SJSA1 (cell line): ENCODE data around the gene FRMPD1. TPM values are rescaled to one million over a fixed set of nuclear protein-coding genes. Genes with fewer than 3 reads are reported as not detected.
A peak's percentile ranks its signal among the peaks of the same experiment; 100 is the strongest.
"Not testable (repeated sequence)": the region's sequence is repeated elsewhere in the genome, so short reads cannot be mapped to it uniquely, and the experiment has no call there.

ENCODE experiments used
- DNase-seq, 2 experiments: peaks; one replicate each; pipeline ENCODE4 v3.0.0-alpha.2; 2015 to 2020; ENCODE audit warnings: low spot score in 2 of 2, low read depth in 1 of 2
- H3K27ac ChIP-seq: fragments of 250-450 bp; sonication (Bioruptor Pico); 2 replicates; pipeline ENCODE4 v1.5.1; 2020; ENCODE audit warnings: mild to moderate bottlenecking, moderate library complexity
- H3K27me3 ChIP-seq: fragments of 250-450 bp; sonication (Bioruptor Pico); replicated peaks from 2 replicates; pipeline ENCODE4 v1.5.1; 2020; ENCODE audit warnings: mild to moderate bottlenecking, moderate library complexity
- H3K36me3 ChIP-seq: fragments of 250-450 bp; sonication (Bioruptor Pico); 2 replicates; pipeline ENCODE4 v1.5.1; 2020; ENCODE audit warnings: mild to moderate bottlenecking
- H3K4me1 ChIP-seq: fragments of 250-450 bp; sonication (Bioruptor Pico); replicated peaks from 2 replicates; pipeline ENCODE4 v1.6.1; 2021; ENCODE audit warnings: mild to moderate bottlenecking
- H3K4me3 ChIP-seq: fragments of 250-450 bp; sonication (Bioruptor Pico); 2 replicates; pipeline ENCODE4 v1.5.1; 2020; ENCODE audit warnings: mild to moderate bottlenecking
- H3K9me3 ChIP-seq: fragments of 250-450 bp; sonication (Bioruptor Pico); replicated peaks from 2 replicates; pipeline ENCODE4 v1.5.1; 2020; ENCODE audit warnings: mild to moderate bottlenecking
- total RNA-seq: library from RNA; depleted of rRNA; stranded (reverse); fragments of >200 nt; shearing (Covaris generic); gene quantifications from 2 replicates; pipeline ENCODE4 v1.2.3, GENCODE V29; 2014

FRMPD1 gene
- total RNA-seq, 1 experiment from 2014 or later, result not detected

DNA sequence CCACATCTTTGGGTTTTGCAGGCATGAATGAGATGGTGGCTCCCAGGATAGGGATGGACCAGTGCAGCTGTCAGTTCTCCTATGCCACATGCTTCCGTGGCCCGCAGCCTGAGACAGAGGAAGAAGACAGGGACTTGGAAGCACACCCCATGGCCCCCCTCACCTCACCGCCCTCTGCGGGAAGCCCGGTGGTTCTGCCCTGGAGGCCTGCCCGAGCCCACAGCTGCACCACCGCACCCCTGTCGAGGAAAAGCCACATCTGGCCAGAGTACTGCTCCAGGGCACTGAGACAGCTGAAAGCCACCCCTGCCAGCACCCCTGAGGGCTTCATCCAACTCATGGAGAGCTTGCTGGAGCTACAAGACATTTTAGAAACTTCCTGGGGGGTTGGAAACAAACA lies 95.2 kb downstream of the FRMPD1 start:
- DNase-seq, result no peak
- H3K36me3 ChIP-seq, result no peaks in the 10 kb centered on the region
- H3K27ac ChIP-seq, result no peak overlapping the region
- no peak overlapping the region for H3K4me3 ChIP-seq
- H3K4me1 ChIP-seq, result peaks cover 9% of the 10 kb centered on the region
- no peaks in the 10 kb centered on the region for H3K27me3 ChIP-seq
- no peaks in the 10 kb centered on the region for H3K9me3 ChIP-seq

DNA sequence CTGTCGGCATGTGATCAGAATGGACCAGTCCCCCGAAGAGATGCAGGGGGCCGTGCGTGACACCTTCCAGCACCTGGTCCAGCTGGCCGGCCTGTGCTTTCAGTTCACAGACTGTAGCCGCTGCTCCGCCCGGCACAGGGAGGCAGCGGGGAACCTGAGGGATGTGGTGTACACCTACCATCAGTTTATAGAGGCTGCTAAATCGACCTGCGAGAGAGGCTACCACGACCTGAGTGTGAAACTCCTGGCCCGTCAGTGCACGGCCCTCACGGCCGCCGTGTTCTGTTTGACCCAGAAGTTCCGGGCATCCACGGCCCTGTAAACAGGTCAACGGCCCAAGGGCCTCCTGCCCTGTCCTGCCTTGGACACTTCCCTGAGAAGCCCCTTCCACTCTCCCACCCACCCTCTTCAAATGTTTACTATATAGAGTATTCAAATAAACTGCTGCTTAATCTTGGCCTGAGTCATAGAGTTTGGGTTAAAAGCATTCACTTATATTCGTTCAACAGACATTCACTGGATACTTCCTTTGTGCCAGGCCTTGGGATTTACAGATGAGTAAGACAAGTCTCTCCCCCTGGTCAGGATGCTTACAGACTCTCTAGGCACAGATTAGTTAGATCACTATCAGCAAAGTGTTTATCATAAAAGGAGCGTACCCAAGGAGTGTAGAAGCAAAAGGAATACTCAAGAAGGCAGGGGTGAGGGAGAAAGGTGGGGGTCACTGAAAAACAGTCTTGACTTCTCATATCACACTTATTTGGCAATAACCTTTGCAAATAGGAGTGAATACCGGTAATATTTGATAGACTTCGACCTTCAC lies 95.9 kb downstream of the FRMPD1 start:
- peak in 1 of 2 experiments; percentile 41 for DNase-seq
- Histone ChIP-seq H3K4me1 (peaks cover 9% of the 10 kb centered on the region), H3K9me3 (no peaks in the 10 kb centered on the region), H3K27ac (no peak overlapping the region), H3K27me3 (no peaks in the 10 kb centered on the region), H3K36me3 (no peaks in the 10 kb centered on the region), H3K4me3 (no peak overlapping the region)

DNA sequence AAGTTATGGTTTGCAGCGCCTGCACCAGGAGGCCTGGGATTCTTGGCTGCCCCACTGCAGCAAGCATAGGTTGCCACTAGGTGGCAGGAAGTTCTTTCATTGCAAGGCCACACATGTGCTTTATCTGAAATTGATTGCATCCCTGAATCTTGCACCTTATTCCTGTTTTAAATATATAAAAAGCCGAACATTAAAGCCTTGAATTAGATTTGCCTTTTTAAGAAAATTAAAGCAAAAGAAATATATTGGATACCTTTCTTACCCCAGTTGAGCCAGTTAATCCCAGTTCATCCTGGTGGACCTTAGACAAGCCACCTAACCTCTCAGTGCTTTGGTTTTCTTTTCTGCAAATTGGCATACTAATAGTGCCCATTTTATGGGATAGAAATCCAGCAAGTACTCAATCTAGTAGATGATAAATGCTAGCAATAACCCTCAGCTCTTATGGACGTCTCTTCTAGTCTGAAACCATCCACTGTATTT lies 96.6 kb downstream of the FRMPD1 start:
- H3K9me3 ChIP-seq, result no peaks in the 10 kb centered on the region
- H3K27ac ChIP-seq, result no peak overlapping the region
- H3K27me3 ChIP-seq, result no peaks in the 10 kb centered on the region
- H3K4me1 ChIP-seq, result peaks cover 9% of the 10 kb centered on the region
- DNase-seq, result no peak
- H3K36me3 ChIP-seq, result no peaks in the 10 kb centered on the region
- no peak overlapping the region for H3K4me3 ChIP-seq

DNA sequence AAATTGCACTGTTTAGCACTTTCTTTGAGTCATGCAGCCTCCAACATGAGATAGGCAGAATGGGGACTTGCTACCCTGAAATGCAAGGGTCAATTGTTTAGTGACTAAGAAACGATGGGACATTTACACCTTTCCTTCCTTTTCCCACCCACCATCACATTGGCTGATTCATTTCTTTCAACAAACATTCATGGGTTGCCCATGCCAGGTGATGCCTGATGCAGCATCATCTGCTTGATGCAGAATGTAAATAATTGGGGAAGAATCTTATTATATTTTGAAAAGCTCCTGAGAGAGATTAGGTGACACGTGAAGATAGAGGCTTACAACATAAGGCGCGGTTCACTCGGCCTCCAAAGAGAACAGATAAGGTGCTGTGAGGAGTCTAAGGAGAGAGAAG lies 98.4 kb downstream of the FRMPD1 start:
- no peak for DNase-seq
- Histone ChIP-seq H3K27ac (no peak overlapping the region), H3K27me3 (no peaks in the 10 kb centered on the region), H3K9me3 (no peaks in the 10 kb centered on the region), H3K4me1 (peaks cover 9% of the 10 kb centered on the region), H3K4me3 (no peak overlapping the region), H3K36me3 (no peaks in the 10 kb centered on the region)

DNA sequence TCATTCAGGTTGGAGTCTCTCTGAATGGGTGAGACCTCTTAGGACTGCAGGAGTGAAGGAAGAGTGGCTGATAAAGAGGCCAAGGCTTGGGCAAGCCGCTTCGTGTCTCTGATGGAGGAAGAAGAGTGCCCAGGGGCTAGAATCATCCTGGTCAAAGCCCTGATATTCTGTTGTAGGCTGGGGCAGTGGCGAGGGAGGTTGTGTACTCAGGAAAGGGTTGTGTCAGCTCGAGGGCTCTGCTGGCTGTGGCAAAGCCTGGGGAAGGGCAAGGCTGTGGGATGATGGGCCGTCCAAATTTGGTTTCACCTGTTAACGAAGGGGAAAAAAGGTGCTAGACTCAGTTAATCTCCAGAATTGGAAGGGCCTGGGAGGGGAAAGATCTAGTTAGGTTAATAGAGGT lies 100.4 kb downstream of the FRMPD1 start:
- no peak overlapping the region for H3K4me3 ChIP-seq
- no peak overlapping the region for H3K27ac ChIP-seq
- no peak for DNase-seq
- peaks cover 9% of the 10 kb centered on the region for H3K4me1 ChIP-seq
- H3K9me3 ChIP-seq, result no peaks in the 10 kb centered on the region
- no peaks in the 10 kb centered on the region for H3K36me3 ChIP-seq
- no peaks in the 10 kb centered on the region for H3K27me3 ChIP-seq

DNA sequence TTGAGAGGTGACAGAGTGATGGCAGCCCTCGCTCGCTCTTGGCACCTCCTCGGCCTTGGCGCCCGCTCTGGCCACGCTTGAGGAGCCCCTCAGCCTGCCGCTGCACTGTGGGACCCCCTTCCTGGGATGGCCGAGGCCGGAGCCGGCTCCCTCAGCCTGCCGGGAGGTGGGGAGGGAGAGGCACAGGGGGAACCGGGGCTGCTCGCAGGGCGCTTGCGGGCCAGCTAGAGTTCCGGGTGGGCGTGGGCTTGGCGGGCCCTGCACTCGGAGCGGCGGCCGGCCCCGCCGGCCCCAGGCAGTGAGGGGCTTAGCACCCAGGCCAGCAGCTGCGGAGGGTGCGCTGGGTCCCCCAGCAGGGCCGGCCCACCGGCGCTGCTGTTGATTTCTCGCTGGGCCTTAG lies 101.0 kb downstream of the FRMPD1 start:
- H3K4me1 ChIP-seq, H3K27ac ChIP-seq, H3K36me3 ChIP-seq, H3K27me3 ChIP-seq, H3K4me3 ChIP-seq, DNase-seq, H3K9me3 ChIP-seq: not testable (repeated sequence)

DNA sequence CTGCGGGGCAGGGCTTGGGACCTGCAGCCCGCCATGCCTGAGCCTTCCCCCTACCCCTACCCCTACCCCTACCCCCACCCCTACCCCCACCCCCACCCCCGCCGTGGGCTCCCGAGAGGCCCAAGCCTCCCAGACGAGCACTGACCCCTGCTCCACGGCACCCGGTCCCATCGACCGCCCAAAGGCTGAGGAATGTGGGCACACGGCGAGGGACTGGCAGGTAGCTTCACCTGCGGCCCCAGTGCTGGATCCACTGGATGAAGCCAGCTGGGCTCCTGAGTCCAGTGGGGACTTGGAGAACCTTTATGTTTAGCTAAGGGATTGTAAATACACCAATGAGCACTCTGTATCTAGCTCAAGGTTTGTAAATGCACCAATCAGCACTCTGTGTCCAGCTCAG lies 101.4 kb downstream of the FRMPD1 start:
- H3K27me3 ChIP-seq, H3K4me3 ChIP-seq, DNase-seq, H3K27ac ChIP-seq, H3K4me1 ChIP-seq, H3K9me3 ChIP-seq, H3K36me3 ChIP-seq: not testable (repeated sequence)

DNA sequence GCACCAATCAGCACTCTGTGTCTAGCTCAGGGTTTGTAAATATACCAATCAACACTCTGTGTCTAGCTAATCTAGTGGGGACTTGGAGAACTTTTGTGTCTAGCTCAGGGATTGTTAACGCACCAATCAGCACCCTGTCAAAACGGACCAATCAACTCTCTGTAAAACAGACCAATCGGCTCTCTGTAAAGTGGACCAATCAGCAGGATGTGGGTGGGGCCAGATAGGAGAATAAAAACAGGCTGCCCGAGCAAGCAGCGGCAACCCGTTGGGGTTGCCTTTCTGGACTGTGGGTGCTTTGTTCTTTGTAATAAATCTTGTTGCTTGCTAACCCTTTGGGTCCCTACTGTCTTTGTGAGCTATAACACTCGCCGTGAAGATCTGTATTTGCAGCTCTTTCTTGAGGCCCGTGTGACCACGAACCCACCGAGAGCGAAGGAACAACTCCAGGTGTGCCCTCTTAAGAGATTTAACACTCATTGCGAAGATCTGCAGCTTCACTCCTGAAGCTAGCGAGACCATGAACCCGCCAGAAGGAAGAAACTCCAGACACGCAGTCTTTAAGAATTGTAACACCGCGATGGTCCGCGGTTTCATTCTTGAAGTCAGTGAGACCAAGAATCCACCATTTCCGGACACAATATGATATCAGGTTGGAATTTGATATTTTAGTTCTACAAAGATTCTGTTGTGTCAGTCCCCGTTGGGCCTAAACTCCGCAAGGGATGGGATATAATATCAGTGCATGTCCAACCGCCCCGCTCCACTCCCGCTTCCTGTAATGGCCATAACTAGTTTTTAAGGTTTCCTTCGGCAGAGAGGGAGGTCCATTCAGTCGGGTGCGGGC lies 102.1 kb downstream of the FRMPD1 start:
- Histone ChIP-seq H3K27ac (no peak overlapping the region), H3K36me3 (no peaks in the 10 kb centered on the region), H3K4me1 (no peaks in the 10 kb centered on the region; the same call in 1 of the 2 replicates), H3K4me3 (peak overlapping the region; percentile 52), H3K9me3 (no peaks in the 10 kb centered on the region), H3K27me3 (no peaks in the 10 kb centered on the region)
- no peak for DNase-seq

DNA sequence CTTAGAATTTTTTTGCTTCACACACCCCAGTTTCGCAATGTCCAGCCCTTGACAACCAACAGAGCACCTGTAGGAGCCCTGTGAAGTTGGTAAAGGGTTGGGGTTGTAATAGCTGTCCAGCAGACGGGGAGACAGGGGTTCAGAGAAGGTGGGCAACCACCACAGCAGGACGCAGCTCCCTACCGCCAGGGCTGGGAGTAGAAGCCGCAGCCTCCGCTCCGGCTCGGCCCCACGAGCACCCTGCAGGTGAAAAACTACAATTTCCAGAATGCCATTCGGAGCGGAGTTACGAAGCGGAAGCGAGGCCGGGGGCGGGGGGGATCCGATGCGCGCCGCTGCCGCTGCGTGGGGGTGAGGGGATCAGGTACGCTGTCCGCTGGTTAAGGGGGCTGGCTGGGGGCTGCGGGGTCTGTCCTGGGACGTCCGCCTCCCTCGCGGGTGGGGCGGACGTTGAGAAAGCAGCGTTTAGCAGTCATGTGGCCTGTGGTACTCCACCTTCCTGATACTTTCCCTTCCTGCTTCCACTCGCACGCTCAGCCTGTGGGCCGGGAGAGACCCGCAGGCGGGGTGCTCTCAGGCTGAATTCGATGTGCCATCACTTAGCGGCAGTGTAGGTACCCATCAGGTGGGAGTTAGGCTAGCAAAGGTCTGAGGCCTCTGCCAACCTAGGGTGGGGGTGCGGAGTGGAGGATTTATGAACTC lies 102.9 kb downstream of the FRMPD1 start, which contains the start of gene TRMT10B:
Gene TRMT10B (plus strand): TSS at position 317 of the 702 bp plus-strand sequence. CDS start 8,127 bp downstream, outside the sequence.
- peak; percentile 10 to 43 for DNase-seq
- Histone ChIP-seq H3K4me3 (peak within 1 kb of the TSS; percentile 52), H3K36me3 (no peaks in the 10 kb centered on the region), H3K4me1 (no peaks in the 10 kb centered on the region; the same call in 1 of the 2 replicates), H3K9me3 (no peaks in the 10 kb centered on the region), H3K27ac (peak within 1 kb of the TSS; percentile 31; the same call in 1 of the 2 replicates), H3K27me3 (no peaks in the 10 kb centered on the region)

DNA sequence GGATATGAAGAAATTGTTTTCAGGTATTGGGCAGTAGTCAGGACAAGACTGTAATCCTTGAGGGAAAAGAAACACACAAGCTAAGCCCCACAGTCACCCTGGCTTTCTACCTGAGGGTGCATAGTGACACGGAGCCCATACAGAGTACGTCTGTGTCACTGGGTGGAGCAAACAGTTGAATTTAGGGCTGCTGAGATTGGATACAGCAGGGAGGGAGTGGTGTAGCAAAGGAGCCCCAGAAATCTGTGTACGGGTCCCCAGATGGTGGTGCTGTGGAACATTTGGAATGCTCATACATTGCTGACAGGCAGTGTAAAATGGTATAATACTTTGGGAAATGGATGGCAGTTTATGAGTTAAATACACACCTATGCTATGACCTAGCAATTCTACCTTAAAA lies 108.0 kb downstream of the FRMPD1 start:
- Histone ChIP-seq H3K4me3 (no peak overlapping the region), H3K9me3 (no peaks in the 10 kb centered on the region), H3K36me3 (no peaks in the 10 kb centered on the region), H3K27me3 (no peaks in the 10 kb centered on the region), H3K27ac (no peak overlapping the region), H3K4me1 (peaks cover 3% of the 10 kb centered on the region; the same call in 1 of the 2 replicates)
- no peak for DNase-seq

DNA sequence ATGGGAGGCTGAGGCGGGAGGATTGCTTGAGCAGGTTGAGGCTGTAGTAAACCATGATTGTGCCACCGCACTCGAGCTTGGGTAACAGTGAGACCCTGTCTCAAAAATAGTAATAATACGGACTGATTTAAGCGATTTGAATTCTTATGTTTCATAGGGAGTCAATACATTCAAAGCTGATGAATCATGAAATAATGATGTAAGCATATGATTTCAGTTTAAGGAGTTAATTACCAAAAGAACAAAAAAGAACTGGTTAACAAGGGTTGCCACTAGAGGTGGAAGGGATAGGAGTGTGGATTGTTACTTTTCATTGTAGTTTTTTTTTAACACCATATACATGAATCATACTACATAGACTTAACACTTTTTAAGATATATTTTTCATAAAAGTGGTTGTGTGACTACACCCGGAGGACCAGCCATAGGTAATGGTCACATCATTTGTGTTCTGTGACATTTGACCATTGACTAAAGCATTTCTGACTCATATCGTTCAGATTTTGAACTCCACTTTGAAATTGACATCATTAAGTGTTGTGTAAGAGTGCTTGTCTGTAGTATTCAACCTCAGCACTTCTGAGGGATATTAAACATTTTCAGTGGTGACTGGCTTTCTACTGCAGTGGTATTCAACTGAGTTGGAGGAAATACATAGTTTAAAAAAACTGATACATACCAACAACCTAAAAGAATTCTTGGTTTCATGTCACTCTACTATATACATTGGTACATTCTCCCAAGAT lies 109.8 kb downstream of the FRMPD1 start:
- no peaks in the 10 kb centered on the region for H3K27me3 ChIP-seq
- H3K4me1 ChIP-seq, result 0 out of 2 replicates have a peak, but pooled peaks cover 3% of the 10 kb centered on the region
- no peak overlapping the region for H3K27ac ChIP-seq
- no peaks in the 10 kb centered on the region for H3K36me3 ChIP-seq
- DNase-seq, result no peak
- H3K4me3 ChIP-seq, result no peak overlapping the region
- H3K9me3 ChIP-seq, result no peaks in the 10 kb centered on the region

DNA sequence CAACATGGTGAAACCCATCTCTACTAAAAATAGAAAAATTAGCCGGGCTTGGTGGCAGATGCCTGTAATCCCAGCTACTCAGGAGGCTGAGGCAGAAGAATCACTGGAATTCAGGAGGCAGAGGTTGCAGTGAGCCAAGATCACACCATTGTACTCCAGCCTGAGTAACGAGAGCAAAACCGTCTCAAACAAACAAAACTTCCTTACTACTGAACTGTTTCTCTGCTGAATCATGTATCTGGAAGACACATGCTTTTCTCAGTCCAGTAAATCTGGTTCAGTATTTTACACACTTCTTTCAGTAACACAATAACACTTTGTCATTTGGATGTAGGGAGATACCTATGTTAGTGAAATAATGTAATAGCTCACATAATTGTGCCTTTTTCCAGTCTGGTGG lies 110.8 kb downstream of the FRMPD1 start:
- H3K27me3 ChIP-seq, result no peaks in the 10 kb centered on the region
- no peaks in the 10 kb centered on the region for H3K9me3 ChIP-seq
- no peaks in the 10 kb centered on the region for H3K36me3 ChIP-seq
- no peak for DNase-seq
- H3K27ac ChIP-seq, result no peak overlapping the region
- no peak overlapping the region for H3K4me3 ChIP-seq
- 0 out of 2 replicates have a peak, but pooled peaks cover 3% of the 10 kb centered on the region for H3K4me1 ChIP-seq

DNA sequence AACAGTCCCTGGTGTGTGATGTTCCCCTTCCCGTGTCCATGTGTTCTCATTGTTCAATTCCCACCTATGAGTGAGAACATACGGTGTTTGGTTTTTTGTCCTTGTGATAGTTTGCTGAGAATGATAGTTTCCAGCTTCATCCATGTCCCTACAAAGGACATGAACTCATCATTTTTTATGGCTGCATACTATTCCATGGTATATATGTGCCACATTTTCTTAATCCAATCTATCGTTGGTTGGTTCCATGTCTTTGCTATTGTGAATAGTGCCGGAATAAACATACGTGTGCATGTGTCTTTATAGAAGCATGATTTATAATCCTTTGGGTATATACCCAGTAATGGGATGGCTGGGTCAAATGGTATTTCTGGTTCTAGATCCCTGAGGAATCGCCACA lies 114.5 kb downstream of the FRMPD1 start:
- not testable (repeated sequence) for H3K4me1 ChIP-seq, H3K9me3 ChIP-seq, H3K27me3 ChIP-seq, H3K36me3 ChIP-seq, DNase-seq, H3K4me3 ChIP-seq, H3K27ac ChIP-seq
